ENCODE measurements around the gene SCIMP. TPM values are rescaled to one million over a fixed set of nuclear protein-coding genes. Genes with fewer than 3 reads are reported as not detected.

SCIMP gene
- total and polyA plus RNA-seq, 2 donors (not counting 1 experiment from before 2014, with no cell fraction given), result 87.4 to 98.5 TPM

GRCh38 chr17:5203178-5203907 is 31.3 kb downstream of the SCIMP start:
- Mint-ChIP-seq H3K27ac (peak overlapping the region; percentile 78), H3K4me1 (peaks cover 54% of the 10 kb centered on the region)
- CTCF ChIA-PET, result interaction anchor here (1.4 to 18.3 kb wide), 2 partner anchors 9 to 28 kb away, joined by 10 to 303 read pairs; partner anchors contain the start of gene SCIMP

More at GRCh38 chr17:5203178-5203907, 31.3 kb downstream of the SCIMP start:
- no peaks in the 10 kb centered on the region for H3K27me3 ChIP-seq (replicated peaks in 1 of 4; ENCODE audit: control extremely low read depth in 1 of 4, control insufficient read depth in 3 of 4, insufficient read depth in 4 of 4, low read length in 3 of 4)
- 98% methylated on average over 10 of the region's 14 CpGs for WGBS (ENCODE audit: insufficient coverage)
- H3K27ac ChIP-seq (ENCODE audit: low read length in 2 of 2), result peak overlapping the region in 1 of 2 donors; percentile 45
- Mint-ChIP-seq H3K4me3 (no peak overlapping the region), H3K27me3 (no peaks in the 10 kb centered on the region), H3K9me3 (ENCODE audit: insufficient read depth) (no peaks in the 10 kb centered on the region)
- H3K4me1 ChIP-seq (ENCODE audit: control insufficient read depth in 2 of 2, insufficient read depth in 2 of 2, low read length in 2 of 2), result peaks cover 33 to 61% of the 10 kb centered on the region in 2 donors
- no peak overlapping the region for H3K4me2 ChIP-seq (replicated peaks; ENCODE audit: low read depth, low read length, poor library complexity, severe bottlenecking)
- H4K20me1 ChIP-seq (ENCODE audit: control insufficient read depth, insufficient read depth, low read length, poor library complexity, severe bottlenecking), result no peaks in the 10 kb centered on the region
- peaks cover 0 to 7% (median 0%) of the 10 kb centered on the region in 3 donors for H3K9me3 ChIP-seq (ENCODE audit: control extremely low read depth in 1 of 3, control insufficient read depth in 2 of 3, insufficient read depth in 1 of 3, low read length in 2 of 3)
- no peak for DNase-seq
- POLR2A ChIA-PET, result interaction anchor here (1.5 kb wide), 1 partner anchor 8 kb away, joined by 4 read pairs; no protein-coding TSS in a partner anchor
- ATAC-seq (ENCODE audit: low read depth), result no peak
- no peak for TF ChIP-seq EZH2 (IDR thresholded peaks at IDR 0.05; ENCODE audit: borderline replicate concordance, insufficient read depth, low read depth, low read length, poor library complexity, severe bottlenecking)
- TF ChIP-seq, protein P1, sequence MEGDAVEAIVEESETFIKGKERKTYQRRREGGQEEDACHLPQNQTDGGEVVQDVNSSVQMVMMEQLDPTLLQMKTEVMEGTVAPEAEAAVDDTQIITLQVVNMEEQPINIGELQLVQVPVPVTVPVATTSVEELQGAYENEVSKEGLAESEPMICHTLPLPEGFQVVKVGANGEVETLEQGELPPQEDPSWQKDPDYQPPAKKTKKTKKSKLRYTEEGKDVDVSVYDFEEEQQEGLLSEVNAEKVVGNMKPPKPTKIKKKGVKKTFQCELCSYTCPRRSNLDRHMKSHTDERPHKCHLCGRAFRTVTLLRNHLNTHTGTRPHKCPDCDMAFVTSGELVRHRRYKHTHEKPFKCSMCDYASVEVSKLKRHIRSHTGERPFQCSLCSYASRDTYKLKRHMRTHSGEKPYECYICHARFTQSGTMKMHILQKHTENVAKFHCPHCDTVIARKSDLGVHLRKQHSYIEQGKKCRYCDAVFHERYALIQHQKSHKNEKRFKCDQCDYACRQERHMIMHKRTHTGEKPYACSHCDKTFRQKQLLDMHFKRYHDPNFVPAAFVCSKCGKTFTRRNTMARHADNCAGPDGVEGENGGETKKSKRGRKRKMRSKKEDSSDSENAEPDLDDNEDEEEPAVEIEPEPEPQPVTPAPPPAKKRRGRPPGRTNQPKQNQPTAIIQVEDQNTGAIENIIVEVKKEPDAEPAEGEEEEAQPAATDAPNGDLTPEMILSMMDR (IDR thresholded peaks at IDR 0.05), result no peak
- H2AFZ ChIP-seq (ENCODE audit: insufficient read depth, low read depth, low read length, poor library complexity, severe bottlenecking), result no peak overlapping the region
- peaks cover 49% of the 10 kb centered on the region for H3K79me2 ChIP-seq (ENCODE audit: control insufficient read depth, insufficient read depth, low read length)
- intact Hi-C loops (cut with micrococcal nuclease), result no loop called here
- peaks cover 1 to 4% of the 10 kb centered on the region in 2 experiments for H3K36me3 ChIP-seq (replicated peaks in 1 of 2; ENCODE audit: control extremely low read depth in 1 of 2, control insufficient read depth in 1 of 2, extremely low read depth in 1 of 2, insufficient read depth in 2 of 2, low read length in 1 of 2)
- H3K9ac ChIP-seq (ENCODE audit: low read length), result no peak overlapping the region
- no peak overlapping the region for H3K4me3 ChIP-seq (ENCODE audit: control extremely low read depth in 1 of 5, extremely low read depth in 1 of 5, insufficient read depth in 1 of 5, low read depth in 2 of 5, low read length in 4 of 5)
